ENCODE data around the gene CSNK2A2. TPM values are rescaled to one million over a fixed set of nuclear protein-coding genes. Genes with fewer than 3 reads are reported as not detected.

CSNK2A2 gene
- total RNA-seq, 1 donor from 2014 or later = 81.6 TPM

DNA sequence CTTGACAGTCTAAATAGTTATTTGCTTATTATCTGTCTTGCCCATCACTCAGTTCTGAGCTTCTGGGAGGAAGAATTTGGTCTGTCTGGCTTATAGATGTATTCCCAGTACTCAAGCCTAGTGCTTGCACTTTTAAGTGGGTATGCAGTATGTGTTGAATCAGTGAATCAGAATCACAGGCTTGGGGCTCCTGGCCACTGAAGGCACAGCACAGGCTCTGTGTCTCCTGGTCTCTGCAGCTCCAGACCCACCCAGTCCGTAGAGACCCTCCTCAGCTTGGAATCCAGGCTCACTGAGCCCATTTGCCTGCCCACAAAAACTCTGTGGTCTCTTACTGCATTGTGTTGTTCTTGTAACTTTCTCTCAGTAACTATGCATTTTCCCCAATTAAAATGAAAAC, 49.4 kb downstream of the CSNK2A2 start:
- Histone ChIP-seq H2AFZ (replicated peaks) (peak overlapping the region; percentile 93), H3K9ac (no peak overlapping the region), H3K27ac (no peak overlapping the region), H3K4me2 (no peak overlapping the region), H3K4me3 (no peak overlapping the region), H4K20me1 (ENCODE audit: low read depth) (no peaks in the 10 kb centered on the region), H3K79me2 (ENCODE audit: low read depth) (no peaks in the 10 kb centered on the region), H3K27me3 (no peaks in the 10 kb centered on the region), H3F3A (ENCODE audit: low read depth) (no peaks in the 10 kb centered on the region), H3K36me3 (no peaks in the 10 kb centered on the region), H3K4me1 (no peaks in the 10 kb centered on the region), H3K9me3 (ENCODE audit: low read depth) (no peaks in the 10 kb centered on the region)
- H3K4me3 Mint-ChIP-seq = no peak overlapping the region
- H3K27ac Mint-ChIP-seq = no peak overlapping the region
- DNase-seq (ENCODE audit: low spot score) = no peak
- H3K9me3 Mint-ChIP-seq = no peaks in the 10 kb centered on the region
- H3K4me1 Mint-ChIP-seq = peaks cover 2% of the 10 kb centered on the region
- TF ChIP-seq, protein P1, sequence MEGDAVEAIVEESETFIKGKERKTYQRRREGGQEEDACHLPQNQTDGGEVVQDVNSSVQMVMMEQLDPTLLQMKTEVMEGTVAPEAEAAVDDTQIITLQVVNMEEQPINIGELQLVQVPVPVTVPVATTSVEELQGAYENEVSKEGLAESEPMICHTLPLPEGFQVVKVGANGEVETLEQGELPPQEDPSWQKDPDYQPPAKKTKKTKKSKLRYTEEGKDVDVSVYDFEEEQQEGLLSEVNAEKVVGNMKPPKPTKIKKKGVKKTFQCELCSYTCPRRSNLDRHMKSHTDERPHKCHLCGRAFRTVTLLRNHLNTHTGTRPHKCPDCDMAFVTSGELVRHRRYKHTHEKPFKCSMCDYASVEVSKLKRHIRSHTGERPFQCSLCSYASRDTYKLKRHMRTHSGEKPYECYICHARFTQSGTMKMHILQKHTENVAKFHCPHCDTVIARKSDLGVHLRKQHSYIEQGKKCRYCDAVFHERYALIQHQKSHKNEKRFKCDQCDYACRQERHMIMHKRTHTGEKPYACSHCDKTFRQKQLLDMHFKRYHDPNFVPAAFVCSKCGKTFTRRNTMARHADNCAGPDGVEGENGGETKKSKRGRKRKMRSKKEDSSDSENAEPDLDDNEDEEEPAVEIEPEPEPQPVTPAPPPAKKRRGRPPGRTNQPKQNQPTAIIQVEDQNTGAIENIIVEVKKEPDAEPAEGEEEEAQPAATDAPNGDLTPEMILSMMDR (IDR thresholded peaks at IDR 0.05) = no peak
- TF ChIP-seq EZH2 (IDR thresholded peaks at IDR 0.05) (no peak), EZH2phosphoT487 (IDR thresholded peaks at IDR 0.05) (no peak)
- H3K36me3 Mint-ChIP-seq = no peaks in the 10 kb centered on the region
- H3K27me3 Mint-ChIP-seq (ENCODE audit: insufficient read depth, low read depth) = peaks cover 6% of the 10 kb centered on the region

DNA sequence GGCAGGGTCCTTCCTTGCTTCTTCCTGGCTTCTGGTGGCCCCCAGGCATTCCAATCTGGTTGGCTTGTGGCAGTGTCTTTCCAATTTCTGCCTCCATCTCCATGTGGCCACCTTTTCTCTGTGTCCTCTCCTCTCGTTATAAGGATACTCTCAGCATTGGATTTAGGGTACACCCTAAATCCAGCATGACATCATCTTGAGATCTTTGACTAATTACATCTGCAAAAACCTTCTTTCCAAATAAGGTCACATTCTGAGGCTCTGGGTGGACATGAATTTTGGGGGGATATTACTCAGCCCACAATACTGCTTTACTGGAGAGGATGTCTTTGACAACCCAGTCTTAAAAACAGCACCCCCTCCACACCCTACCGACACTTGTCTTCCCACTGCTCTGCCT, 49.8 kb downstream of the CSNK2A2 start:
- no peak overlapping the region for H3K4me2 ChIP-seq
- no peak overlapping the region for H3K9ac ChIP-seq
- no peaks in the 10 kb centered on the region for H3K36me3 ChIP-seq
- no peak overlapping the region for H3K4me3 Mint-ChIP-seq
- H3K79me2 ChIP-seq (ENCODE audit: low read depth) = no peaks in the 10 kb centered on the region
- H3K4me1 ChIP-seq = no peaks in the 10 kb centered on the region
- H3K4me1 Mint-ChIP-seq = peaks cover 2% of the 10 kb centered on the region
- TF ChIP-seq EZH2 (IDR thresholded peaks at IDR 0.05) (no peak), EZH2phosphoT487 (IDR thresholded peaks at IDR 0.05) (no peak)
- TF ChIP-seq, protein P1 (IDR thresholded peaks at IDR 0.05) = no peak
- H3K36me3 Mint-ChIP-seq = no peaks in the 10 kb centered on the region
- no peaks in the 10 kb centered on the region for H3F3A ChIP-seq (ENCODE audit: low read depth)
- no peaks in the 10 kb centered on the region for H3K9me3 ChIP-seq (ENCODE audit: low read depth)
- no peak overlapping the region for H3K27ac Mint-ChIP-seq
- no peaks in the 10 kb centered on the region for H4K20me1 ChIP-seq (ENCODE audit: low read depth)
- H3K9me3 Mint-ChIP-seq = no peaks in the 10 kb centered on the region
- peak overlapping the region; percentile 93 for H2AFZ ChIP-seq (replicated peaks)
- no peak overlapping the region for H3K4me3 ChIP-seq
- H3K27me3 ChIP-seq = no peaks in the 10 kb centered on the region
- DNase-seq (ENCODE audit: low spot score) = no peak
- H3K27ac ChIP-seq = no peak overlapping the region
- H3K27me3 Mint-ChIP-seq (ENCODE audit: insufficient read depth, low read depth) = peaks cover 6% of the 10 kb centered on the region

DNA sequence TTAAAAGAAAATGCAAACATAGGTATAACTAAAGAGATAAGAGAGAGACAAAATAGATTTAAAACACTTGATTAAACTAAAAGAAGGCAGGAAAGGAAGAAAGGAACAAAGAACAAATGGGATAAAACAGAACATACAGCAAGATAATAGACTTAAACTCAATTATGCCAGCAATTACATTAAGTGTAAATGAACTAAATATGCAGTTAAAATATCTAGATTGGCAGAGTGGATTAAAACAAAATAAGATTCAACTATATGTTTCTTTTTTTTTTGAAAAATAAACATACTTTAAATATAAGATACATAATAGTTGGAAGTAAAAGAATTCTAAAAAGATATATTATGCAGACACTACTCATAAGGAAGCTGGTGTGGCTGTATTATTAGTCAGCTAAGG, 59.1 kb downstream of the CSNK2A2 start:
- no peak for DNase-seq (ENCODE audit: low spot score)
- peaks cover 5% of the 10 kb centered on the region for H3K27me3 Mint-ChIP-seq (ENCODE audit: insufficient read depth, low read depth)
- Histone ChIP-seq H3K4me3 (no peak overlapping the region), H3K9me3 (ENCODE audit: low read depth) (peaks cover 4% of the 10 kb centered on the region), H2AFZ (replicated peaks) (no peak overlapping the region), H4K20me1 (ENCODE audit: low read depth) (no peaks in the 10 kb centered on the region), H3K36me3 (no peaks in the 10 kb centered on the region), H3F3A (ENCODE audit: low read depth) (no peaks in the 10 kb centered on the region), H3K4me1 (no peaks in the 10 kb centered on the region), H3K27me3 (no peaks in the 10 kb centered on the region), H3K79me2 (ENCODE audit: low read depth) (no peaks in the 10 kb centered on the region), H3K9ac (no peak overlapping the region), H3K27ac (no peak overlapping the region), H3K4me2 (no peak overlapping the region)
- TF ChIP-seq, protein P1 (IDR thresholded peaks at IDR 0.05) = no peak
- TF ChIP-seq EZH2phosphoT487 (IDR thresholded peaks at IDR 0.05) = no peak
- no peak for TF ChIP-seq EZH2 (IDR thresholded peaks at IDR 0.05)
- H3K4me3 Mint-ChIP-seq = no peak overlapping the region
- no peaks in the 10 kb centered on the region for H3K4me1 Mint-ChIP-seq
- H3K27ac Mint-ChIP-seq = no peak overlapping the region
- H3K36me3 Mint-ChIP-seq = peaks cover 10% of the 10 kb centered on the region
- peaks cover 20% of the 10 kb centered on the region for H3K9me3 Mint-ChIP-seq
